ENCODE results near the gene MAMSTR.
"Not testable (repeated sequence)": the region's sequence is repeated elsewhere in the genome, so short reads cannot be mapped to it uniquely, and the experiment has no call there.

The MAMSTR gene

DNA sequence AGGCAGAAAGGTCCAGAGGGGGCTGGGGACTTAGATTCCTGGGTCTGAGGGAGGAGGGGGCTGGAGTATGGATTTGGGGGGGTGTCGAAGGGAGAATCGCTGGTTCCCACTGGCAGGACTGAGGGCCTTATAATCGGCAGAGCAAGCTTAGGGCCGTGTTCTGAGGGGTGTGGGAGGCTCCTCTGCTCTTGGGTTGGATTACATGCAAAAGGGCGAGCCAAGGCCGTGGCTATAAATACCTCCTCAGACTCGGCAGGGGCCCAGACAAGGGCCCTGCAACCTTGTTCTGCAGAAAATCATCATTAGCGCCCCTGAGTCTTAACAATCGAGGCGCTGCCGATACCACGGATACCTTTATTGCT, 707 bp upstream of the MAMSTR start:
- no peak overlapping the region for H3K9ac ChIP-seq
- peaks cover 8% of the 10 kb centered on the region for H3K4me1 ChIP-seq (ENCODE audit: low read depth, poor library complexity, severe bottlenecking)
- no peaks in the 10 kb centered on the region for H3K36me3 ChIP-seq (ENCODE audit: insufficient read depth)
- peak overlapping the region; percentile 78 for H2AFZ ChIP-seq (ENCODE audit: low read depth)
- H3K27ac ChIP-seq = no peak overlapping the region
- TF ChIP-seq, protein P1, sequence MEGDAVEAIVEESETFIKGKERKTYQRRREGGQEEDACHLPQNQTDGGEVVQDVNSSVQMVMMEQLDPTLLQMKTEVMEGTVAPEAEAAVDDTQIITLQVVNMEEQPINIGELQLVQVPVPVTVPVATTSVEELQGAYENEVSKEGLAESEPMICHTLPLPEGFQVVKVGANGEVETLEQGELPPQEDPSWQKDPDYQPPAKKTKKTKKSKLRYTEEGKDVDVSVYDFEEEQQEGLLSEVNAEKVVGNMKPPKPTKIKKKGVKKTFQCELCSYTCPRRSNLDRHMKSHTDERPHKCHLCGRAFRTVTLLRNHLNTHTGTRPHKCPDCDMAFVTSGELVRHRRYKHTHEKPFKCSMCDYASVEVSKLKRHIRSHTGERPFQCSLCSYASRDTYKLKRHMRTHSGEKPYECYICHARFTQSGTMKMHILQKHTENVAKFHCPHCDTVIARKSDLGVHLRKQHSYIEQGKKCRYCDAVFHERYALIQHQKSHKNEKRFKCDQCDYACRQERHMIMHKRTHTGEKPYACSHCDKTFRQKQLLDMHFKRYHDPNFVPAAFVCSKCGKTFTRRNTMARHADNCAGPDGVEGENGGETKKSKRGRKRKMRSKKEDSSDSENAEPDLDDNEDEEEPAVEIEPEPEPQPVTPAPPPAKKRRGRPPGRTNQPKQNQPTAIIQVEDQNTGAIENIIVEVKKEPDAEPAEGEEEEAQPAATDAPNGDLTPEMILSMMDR (conservative IDR thresholded peaks at IDR 0.05; ENCODE audit: low read depth, low read length) = no peak
- peak overlapping the region; percentile 31 for H3K4me2 ChIP-seq
- no peak overlapping the region for H3K4me3 ChIP-seq (IDR thresholded peaks at IDR 0.05; ENCODE audit: insufficient read depth, low read depth, low read length)
- no peaks in the 10 kb centered on the region for H3K27me3 ChIP-seq (ENCODE audit: insufficient read depth, low read depth)
- no peaks in the 10 kb centered on the region for H3K79me2 ChIP-seq (ENCODE audit: insufficient read depth, low read depth)
- no peaks in the 10 kb centered on the region for H4K20me1 ChIP-seq (ENCODE audit: insufficient read depth)

DNA sequence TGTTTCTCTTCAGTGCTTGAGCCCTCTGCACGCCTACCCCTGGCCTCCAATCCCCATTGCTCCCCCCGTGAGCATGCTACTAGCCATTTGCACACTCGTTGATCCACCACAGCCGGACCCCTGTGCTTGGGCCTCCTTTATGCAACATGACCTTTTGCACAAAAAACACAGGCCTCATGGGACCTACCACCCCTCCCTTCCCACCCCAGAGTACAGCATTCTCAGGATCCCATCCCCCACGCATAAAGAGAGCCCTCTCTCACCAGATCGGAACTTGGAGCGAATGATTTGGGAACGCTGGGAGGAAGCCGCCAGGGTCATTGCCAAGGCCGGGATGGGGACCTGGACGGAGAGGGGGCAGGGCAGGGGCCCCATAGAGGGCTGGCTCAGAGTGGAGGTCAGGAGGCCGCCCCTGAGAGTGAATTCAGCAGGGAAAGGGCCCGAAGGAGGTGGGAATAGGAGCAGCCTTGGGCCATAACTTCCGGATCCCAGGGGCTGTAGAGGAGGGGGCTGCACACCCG, 754 bp downstream of the MAMSTR start:
- Histone ChIP-seq H3K27me3 (ENCODE audit: insufficient read depth, low read depth) (no peaks in the 10 kb centered on the region), H3K4me2 (no peak overlapping the region), H3K79me2 (ENCODE audit: insufficient read depth, low read depth) (no peaks in the 10 kb centered on the region), H3K9ac (no peak overlapping the region), H4K20me1 (ENCODE audit: insufficient read depth) (no peaks in the 10 kb centered on the region), H3K4me1 (ENCODE audit: low read depth, poor library complexity, severe bottlenecking) (peaks cover 11% of the 10 kb centered on the region), H2AFZ (ENCODE audit: low read depth) (no peak overlapping the region), H3K36me3 (ENCODE audit: insufficient read depth) (no peaks in the 10 kb centered on the region), H3K27ac (no peak overlapping the region), H3K4me3 (IDR thresholded peaks at IDR 0.05; ENCODE audit: insufficient read depth, low read depth, low read length) (no peak overlapping the region)
- TF ChIP-seq, protein P1 (conservative IDR thresholded peaks at IDR 0.05; ENCODE audit: low read depth, low read length) = no peak

DNA sequence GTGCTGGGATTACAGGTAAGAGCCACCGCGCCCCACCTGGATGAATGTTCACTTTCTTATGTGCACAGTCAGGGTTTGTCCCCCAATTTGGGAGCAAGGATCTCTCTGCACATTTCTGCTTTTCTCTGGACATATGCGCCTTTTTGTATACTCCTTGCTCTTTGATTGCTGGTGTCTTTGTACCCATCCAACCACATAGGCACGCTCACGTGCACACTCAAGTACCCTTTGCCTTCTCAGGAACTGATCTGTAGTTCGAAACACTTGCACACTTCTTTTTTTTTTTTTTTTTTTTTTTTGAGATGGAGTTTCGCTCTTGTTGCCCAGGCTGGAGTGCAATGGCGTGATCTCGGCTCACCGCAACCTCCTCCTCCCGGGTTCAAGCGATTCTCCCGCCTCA, 1.4 kb downstream of the MAMSTR start:
- H2AFZ ChIP-seq (ENCODE audit: low read depth); H3K9ac ChIP-seq; H3K27ac ChIP-seq; H3K4me2 ChIP-seq; H4K20me1 ChIP-seq (ENCODE audit: insufficient read depth); H3K36me3 ChIP-seq (ENCODE audit: insufficient read depth); H3K79me2 ChIP-seq (ENCODE audit: insufficient read depth, low read depth); H3K27me3 ChIP-seq (ENCODE audit: insufficient read depth, low read depth); H3K4me3 ChIP-seq (IDR thresholded peaks at IDR 0.05; ENCODE audit: insufficient read depth, low read depth, low read length): not testable (repeated sequence)
- peaks cover 17% of the 10 kb centered on the region for H3K4me1 ChIP-seq (ENCODE audit: low read depth, poor library complexity, severe bottlenecking)

DNA sequence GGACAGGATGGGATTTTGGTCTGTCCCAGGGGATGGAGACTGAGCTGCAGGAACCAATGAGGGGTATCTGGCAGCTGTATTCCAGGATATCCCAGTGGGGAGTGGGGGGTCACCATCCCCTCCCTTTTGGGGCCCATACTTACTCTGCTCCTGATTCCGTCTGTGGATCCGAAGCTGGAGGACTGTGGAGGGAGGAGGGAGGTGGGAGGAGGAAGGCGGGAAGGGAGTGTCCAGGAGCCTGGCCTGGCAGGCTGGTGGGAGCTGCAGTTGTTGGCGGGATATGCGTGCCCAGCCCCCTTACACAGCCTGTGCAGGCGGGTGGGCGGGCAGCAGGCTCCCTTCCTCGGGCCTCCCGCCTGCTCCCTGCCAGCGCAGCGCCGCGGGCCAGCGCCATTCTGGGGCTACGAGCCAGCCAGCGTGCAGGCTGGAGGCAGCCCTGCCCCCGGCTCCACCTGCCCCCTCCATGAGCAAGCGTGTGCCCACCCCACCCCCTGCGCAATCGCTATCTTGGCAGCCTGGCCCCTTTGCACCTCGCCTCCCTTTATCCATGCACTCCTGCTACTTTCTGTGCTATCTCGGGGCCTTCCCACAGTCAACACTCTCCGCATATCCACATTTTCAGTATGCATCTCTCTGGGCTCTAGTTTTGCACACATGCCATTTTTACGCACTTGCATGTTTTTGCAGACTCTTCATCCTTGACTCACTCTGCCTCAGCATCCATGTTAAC, 2.8 kb downstream of the MAMSTR start:
- Histone ChIP-seq H3K27me3 (ENCODE audit: insufficient read depth, low read depth) (no peaks in the 10 kb centered on the region; the same call in 1 of the 2 replicates), H4K20me1 (ENCODE audit: insufficient read depth) (no peaks in the 10 kb centered on the region), H2AFZ (ENCODE audit: low read depth) (no peak overlapping the region), H3K9ac (no peak overlapping the region), H3K27ac (no peak overlapping the region), H3K4me2 (no peak overlapping the region), H3K79me2 (ENCODE audit: insufficient read depth, low read depth) (no peaks in the 10 kb centered on the region), H3K4me3 (IDR thresholded peaks at IDR 0.05; ENCODE audit: insufficient read depth, low read depth, low read length) (no peak overlapping the region), H3K36me3 (ENCODE audit: insufficient read depth) (no peaks in the 10 kb centered on the region), H3K4me1 (ENCODE audit: low read depth, poor library complexity, severe bottlenecking) (peaks cover 19% of the 10 kb centered on the region)
- TF ChIP-seq, protein P1 (conservative IDR thresholded peaks at IDR 0.05; ENCODE audit: low read depth, low read length) = no peak

DNA sequence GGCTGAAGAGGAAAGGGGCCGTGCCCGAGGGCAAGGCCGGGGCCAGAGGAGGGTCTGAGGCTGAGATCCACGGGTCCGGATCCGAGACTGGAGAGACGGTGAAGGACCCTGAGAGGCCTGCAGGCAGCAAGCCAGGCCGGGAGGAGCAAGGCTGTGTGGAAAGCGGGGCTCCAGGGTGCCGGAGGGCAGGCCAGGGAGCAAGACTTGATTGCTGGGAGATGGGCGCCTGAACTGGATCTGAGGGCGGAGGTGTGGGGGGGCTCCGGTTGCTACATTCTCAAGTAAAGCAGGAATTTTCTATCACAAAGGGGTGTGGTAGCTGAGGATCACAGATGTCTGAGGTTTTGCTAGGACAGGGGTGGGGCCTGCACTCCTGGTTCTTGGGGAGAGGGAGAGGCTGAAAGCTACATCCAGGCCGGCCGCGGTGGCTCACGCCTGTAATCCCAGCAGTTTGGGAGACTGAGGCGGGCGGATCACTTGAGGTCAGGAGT, 3.8 kb downstream of the MAMSTR start:
- H3K36me3 ChIP-seq (ENCODE audit: insufficient read depth) = no peaks in the 10 kb centered on the region
- peaks cover 15% of the 10 kb centered on the region for H3K4me1 ChIP-seq (ENCODE audit: low read depth, poor library complexity, severe bottlenecking)
- H2AFZ ChIP-seq (ENCODE audit: low read depth) = no peak overlapping the region
- no peak overlapping the region for H3K4me3 ChIP-seq (IDR thresholded peaks at IDR 0.05; ENCODE audit: insufficient read depth, low read depth, low read length)
- H3K79me2 ChIP-seq (ENCODE audit: insufficient read depth, low read depth) = no peaks in the 10 kb centered on the region
- no peaks in the 10 kb centered on the region for H4K20me1 ChIP-seq (ENCODE audit: insufficient read depth)
- H3K27me3 ChIP-seq (ENCODE audit: insufficient read depth, low read depth) = no peaks in the 10 kb centered on the region; the same call in 1 of the 2 replicates
- no peak overlapping the region for H3K4me2 ChIP-seq
- no peak overlapping the region for H3K9ac ChIP-seq
- TF ChIP-seq, protein P1 (conservative IDR thresholded peaks at IDR 0.05; ENCODE audit: low read depth, low read length) = no peak
- no peak overlapping the region for H3K27ac ChIP-seq

All from KMS-11 (cell line).